ENCODE data around the gene SH3BP4.

Gene SH3BP4

DNA sequence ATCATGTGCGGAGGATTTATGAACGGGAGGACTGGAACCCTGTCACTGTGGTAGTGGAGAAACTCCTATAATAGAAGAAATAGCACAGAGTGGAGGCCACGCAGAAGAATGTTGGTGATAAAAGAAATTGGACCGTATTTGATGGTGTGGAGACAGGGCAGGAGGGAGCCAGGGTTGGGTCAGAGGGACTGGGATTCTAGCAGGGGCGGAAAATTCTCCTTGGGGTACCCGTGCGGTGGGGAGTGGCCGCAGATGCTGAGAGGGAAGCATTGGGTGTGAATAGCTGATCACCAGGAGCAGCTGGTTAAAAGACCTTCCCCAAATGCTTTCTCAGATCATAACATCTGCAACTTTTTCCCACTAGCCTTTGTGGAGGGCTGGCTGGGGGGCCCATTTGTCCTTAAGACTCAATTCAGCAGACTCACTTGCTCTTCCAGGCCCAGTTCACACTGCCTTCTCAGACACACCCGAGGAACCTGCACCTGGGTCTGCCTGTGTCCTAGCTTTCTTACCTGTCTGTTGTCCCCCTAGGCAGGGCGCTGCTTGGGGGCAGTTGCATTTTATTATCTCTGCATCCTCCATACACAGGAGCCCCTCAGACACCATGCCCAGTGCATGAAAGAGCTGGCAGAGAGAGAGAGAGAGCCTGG lies 7.1 kb downstream of the SH3BP4 start:
- TF ChIP-seq TAF1 (IDR thresholded peaks at IDR 0.05; ENCODE audit: borderline replicate concordance, insufficient read depth, low read length) (no peak), SIN3A (IDR thresholded peaks at IDR 0.05; ENCODE audit: borderline replicate concordance, insufficient read depth, low read length) (no peak), POLR2AphosphoS5 (IDR thresholded peaks at IDR 0.05; ENCODE audit: low read depth, low read length) (no peak), FOXP2 (optimal IDR thresholded peaks at IDR 0.05; ENCODE audit: borderline replicate concordance, extremely low read depth, extremely low read length, insufficient read depth) (no peak)
- TF ChIP-seq, protein P1, sequence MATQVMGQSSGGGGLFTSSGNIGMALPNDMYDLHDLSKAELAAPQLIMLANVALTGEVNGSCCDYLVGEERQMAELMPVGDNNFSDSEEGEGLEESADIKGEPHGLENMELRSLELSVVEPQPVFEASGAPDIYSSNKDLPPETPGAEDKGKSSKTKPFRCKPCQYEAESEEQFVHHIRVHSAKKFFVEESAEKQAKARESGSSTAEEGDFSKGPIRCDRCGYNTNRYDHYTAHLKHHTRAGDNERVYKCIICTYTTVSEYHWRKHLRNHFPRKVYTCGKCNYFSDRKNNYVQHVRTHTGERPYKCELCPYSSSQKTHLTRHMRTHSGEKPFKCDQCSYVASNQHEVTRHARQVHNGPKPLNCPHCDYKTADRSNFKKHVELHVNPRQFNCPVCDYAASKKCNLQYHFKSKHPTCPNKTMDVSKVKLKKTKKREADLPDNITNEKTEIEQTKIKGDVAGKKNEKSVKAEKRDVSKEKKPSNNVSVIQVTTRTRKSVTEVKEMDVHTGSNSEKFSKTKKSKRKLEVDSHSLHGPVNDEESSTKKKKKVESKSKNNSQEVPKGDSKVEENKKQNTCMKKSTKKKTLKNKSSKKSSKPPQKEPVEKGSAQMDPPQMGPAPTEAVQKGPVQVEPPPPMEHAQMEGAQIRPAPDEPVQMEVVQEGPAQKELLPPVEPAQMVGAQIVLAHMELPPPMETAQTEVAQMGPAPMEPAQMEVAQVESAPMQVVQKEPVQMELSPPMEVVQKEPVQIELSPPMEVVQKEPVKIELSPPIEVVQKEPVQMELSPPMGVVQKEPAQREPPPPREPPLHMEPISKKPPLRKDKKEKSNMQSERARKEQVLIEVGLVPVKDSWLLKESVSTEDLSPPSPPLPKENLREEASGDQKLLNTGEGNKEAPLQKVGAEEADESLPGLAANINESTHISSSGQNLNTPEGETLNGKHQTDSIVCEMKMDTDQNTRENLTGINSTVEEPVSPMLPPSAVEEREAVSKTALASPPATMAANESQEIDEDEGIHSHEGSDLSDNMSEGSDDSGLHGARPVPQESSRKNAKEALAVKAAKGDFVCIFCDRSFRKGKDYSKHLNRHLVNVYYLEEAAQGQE (IDR thresholded peaks at IDR 0.05; ENCODE audit: insufficient read depth in 1 of 2, low read depth in 2 of 2, low read length in 2 of 2): no peak

- TF ChIP-seq FOXP2 (optimal IDR thresholded peaks at IDR 0.05; ENCODE audit: borderline replicate concordance, extremely low read depth, extremely low read length, insufficient read depth) (no peak), TAF1 (IDR thresholded peaks at IDR 0.05; ENCODE audit: borderline replicate concordance, insufficient read depth, low read length) (no peak), SIN3A (IDR thresholded peaks at IDR 0.05; ENCODE audit: borderline replicate concordance, insufficient read depth, low read length) (no peak), POLR2AphosphoS5 (IDR thresholded peaks at IDR 0.05; ENCODE audit: low read depth, low read length) (no peak)
- TF ChIP-seq, protein P1 (IDR thresholded peaks at IDR 0.05; ENCODE audit: insufficient read depth in 1 of 2, low read depth in 2 of 2, low read length in 2 of 2): no peak
These were observed 8.6 kb downstream of the SH3BP4 start for GRCh38 chr2:234960175-234961088.

GRCh38 chr2:234961784-234962183 lies 10.0 kb downstream of the SH3BP4 start:
- TF ChIP-seq, protein P1 (IDR thresholded peaks at IDR 0.05; ENCODE audit: insufficient read depth in 1 of 2, low read depth in 2 of 2, low read length in 2 of 2): no peak
- TF ChIP-seq POLR2AphosphoS5 (IDR thresholded peaks at IDR 0.05; ENCODE audit: low read depth, low read length) (no peak), FOXP2 (optimal IDR thresholded peaks at IDR 0.05; ENCODE audit: borderline replicate concordance, extremely low read depth, extremely low read length, insufficient read depth) (no peak), TAF1 (IDR thresholded peaks at IDR 0.05; ENCODE audit: borderline replicate concordance, insufficient read depth, low read length) (no peak), SIN3A (IDR thresholded peaks at IDR 0.05; ENCODE audit: borderline replicate concordance, insufficient read depth, low read length) (no peak)

- TF ChIP-seq TAF1 (IDR thresholded peaks at IDR 0.05; ENCODE audit: borderline replicate concordance, insufficient read depth, low read length) (no peak), FOXP2 (optimal IDR thresholded peaks at IDR 0.05; ENCODE audit: borderline replicate concordance, extremely low read depth, extremely low read length, insufficient read depth) (no peak), SIN3A (IDR thresholded peaks at IDR 0.05; ENCODE audit: borderline replicate concordance, insufficient read depth, low read length) (no peak), POLR2AphosphoS5 (IDR thresholded peaks at IDR 0.05; ENCODE audit: low read depth, low read length) (no peak)
- TF ChIP-seq, protein P1 (IDR thresholded peaks at IDR 0.05; ENCODE audit: insufficient read depth in 1 of 2, low read depth in 2 of 2, low read length in 2 of 2): no peak
These were observed 12.2 kb downstream of the SH3BP4 start for GRCh38 chr2:234963773-234964615.
